ENCODE data around the gene CRYGS. TPM values are rescaled to one million over a fixed set of nuclear protein-coding genes. Genes with fewer than 3 reads are reported as not detected.
A peak's percentile ranks its signal among the peaks of the same experiment; 100 is the strongest.

CRYGS gene
- total and polyA plus RNA-seq, 2 donors (not counting 1 experiment from before 2014, with no cell fraction given) = 3.6 to 10.9 TPM

GRCh38 chr3:186549497-186549896 lies 5.3 kb upstream of the CRYGS start:
- Mint-ChIP-seq H3K27ac (no peak overlapping the region), H3K27me3 (no peaks in the 10 kb centered on the region), H3K9me3 (ENCODE audit: insufficient read depth) (no peaks in the 10 kb centered on the region), H3K4me1 (no peaks in the 10 kb centered on the region), H3K4me3 (no peak overlapping the region)
- Histone ChIP-seq H3K9me3 (ENCODE audit: control extremely low read depth in 1 of 3, control insufficient read depth in 2 of 3, insufficient read depth in 1 of 3, low read length in 2 of 3) (no peaks in the 10 kb centered on the region), H3K4me3 (ENCODE audit: control extremely low read depth in 1 of 5, extremely low read depth in 1 of 5, insufficient read depth in 1 of 5, low read depth in 2 of 5, low read length in 4 of 5) (no peak overlapping the region), H4K20me1 (ENCODE audit: control insufficient read depth, insufficient read depth, low read length, poor library complexity, severe bottlenecking) (no peaks in the 10 kb centered on the region), H3K36me3 (replicated peaks in 1 of 2; ENCODE audit: control extremely low read depth in 1 of 2, control insufficient read depth in 1 of 2, extremely low read depth in 1 of 2, insufficient read depth in 2 of 2, low read length in 1 of 2) (peaks cover 0 to 22% of the 10 kb centered on the region in 2 experiments), H3K27me3 (replicated peaks in 1 of 4; ENCODE audit: control extremely low read depth in 1 of 4, control insufficient read depth in 3 of 4, insufficient read depth in 4 of 4, low read length in 3 of 4) (no peaks in the 10 kb centered on the region), H3K4me2 (replicated peaks; ENCODE audit: low read depth, low read length, poor library complexity, severe bottlenecking) (no peak overlapping the region), H2AFZ (ENCODE audit: insufficient read depth, low read depth, low read length, poor library complexity, severe bottlenecking) (no peak overlapping the region), H3K79me2 (ENCODE audit: control insufficient read depth, insufficient read depth, low read length) (no peaks in the 10 kb centered on the region), H3K27ac (ENCODE audit: low read length in 2 of 2) (no peak overlapping the region), H3K4me1 (ENCODE audit: control insufficient read depth in 2 of 2, insufficient read depth in 2 of 2, low read length in 2 of 2) (no peaks in the 10 kb centered on the region), H3K9ac (ENCODE audit: low read length) (no peak overlapping the region)
- no peak for DNase-seq
- no peak for ATAC-seq (ENCODE audit: low read depth)
- TF ChIP-seq CTCF (IDR thresholded peaks at IDR 0.05) (no peak), EZH2 (IDR thresholded peaks at IDR 0.05; ENCODE audit: borderline replicate concordance, insufficient read depth, low read depth, low read length, poor library complexity, severe bottlenecking) (no peak)
- POLR2A ChIA-PET = no interaction called here
- CTCF ChIA-PET = interaction anchor here (0.5 to 3.3 kb wide), 8 partner anchors 10 to 605 kb away, joined by 3 to 21 read pairs (median 3); no protein-coding TSS in a partner anchor
- intact Hi-C loops (cut with micrococcal nuclease) = loop anchor here (10.0 kb wide), 1 partner anchor 885 kb away; no protein-coding TSS in a partner anchor
- 100% methylated on average over 1 of the region's 3 CpGs for WGBS (ENCODE audit: insufficient coverage)

GRCh38 chr3:186540835-186541226 lies 3.3 kb downstream of the CRYGS start:
- Histone ChIP-seq H3K4me1 (ENCODE audit: control insufficient read depth in 2 of 2, insufficient read depth in 2 of 2, low read length in 2 of 2) (peaks cover 8 to 15% of the 10 kb centered on the region in 2 donors), H3K9ac (ENCODE audit: low read length) (no peak overlapping the region), H3K27ac (ENCODE audit: low read length in 2 of 2) (no peak overlapping the region), H3K36me3 (replicated peaks in 1 of 2; ENCODE audit: control extremely low read depth in 1 of 2, control insufficient read depth in 1 of 2, extremely low read depth in 1 of 2, insufficient read depth in 2 of 2, low read length in 1 of 2) (peaks cover 0 to 6% of the 10 kb centered on the region in 2 experiments), H4K20me1 (ENCODE audit: control insufficient read depth, insufficient read depth, low read length, poor library complexity, severe bottlenecking) (no peaks in the 10 kb centered on the region), H3K4me3 (ENCODE audit: control extremely low read depth in 1 of 5, extremely low read depth in 1 of 5, insufficient read depth in 1 of 5, low read depth in 2 of 5, low read length in 4 of 5) (no peak overlapping the region), H3K9me3 (ENCODE audit: control extremely low read depth in 1 of 3, control insufficient read depth in 2 of 3, insufficient read depth in 1 of 3, low read length in 2 of 3) (no peaks in the 10 kb centered on the region), H3K79me2 (ENCODE audit: control insufficient read depth, insufficient read depth, low read length) (no peaks in the 10 kb centered on the region), H3K4me2 (replicated peaks; ENCODE audit: low read depth, low read length, poor library complexity, severe bottlenecking) (no peak overlapping the region), H2AFZ (ENCODE audit: insufficient read depth, low read depth, low read length, poor library complexity, severe bottlenecking) (no peak overlapping the region), H3K27me3 (replicated peaks in 1 of 4; ENCODE audit: control extremely low read depth in 1 of 4, control insufficient read depth in 3 of 4, insufficient read depth in 4 of 4, low read length in 3 of 4) (peaks cover 0 to 9% (median 3%) of the 10 kb centered on the region in 4 experiments)
- ChIA-PET CTCF (interaction anchor here (0.6 to 13.9 kb wide), 72 partner anchors 8 to 954 kb away, joined by 3 to 559 read pairs (median 5); partner anchors contain the start of genes DGKG, DNAJB11 and TBCCD1), POLR2A (interaction anchor here (0.5 to 1.3 kb wide), 4 partner anchors 15 to 953 kb away, joined by 3 to 8 read pairs (median 4); no protein-coding TSS in a partner anchor)
- WGBS (ENCODE audit: insufficient coverage) = 11% methylated on average over 1 of the region's 2 CpGs
- ATAC-seq (ENCODE audit: low read depth) (no peak), DNase-seq (no peak)
- no peak overlapping the region for H3K27ac Mint-ChIP-seq
- intact Hi-C loops (cut with micrococcal nuclease) = loop anchor here (1.0 to 10.0 kb wide), 7 partner anchors 179 to 876 kb away; partner anchors contain the start of gene DGKG
- H3K27me3 Mint-ChIP-seq = no peaks in the 10 kb centered on the region
- no peak overlapping the region for H3K4me3 Mint-ChIP-seq
- H3K9me3 Mint-ChIP-seq (ENCODE audit: insufficient read depth) = no peaks in the 10 kb centered on the region
- H3K4me1 Mint-ChIP-seq = peaks cover 21% of the 10 kb centered on the region
- TF ChIP-seq CTCF (IDR thresholded peaks at IDR 0.05) (peak; percentile 1), EZH2 (IDR thresholded peaks at IDR 0.05; ENCODE audit: borderline replicate concordance, insufficient read depth, low read depth, low read length, poor library complexity, severe bottlenecking) (no peak)
